ENCODE measurements around the gene ENC1. TPM values are rescaled to one million over a fixed set of nuclear protein-coding genes. Genes with fewer than 3 reads are reported as not detected.

Gene ENC1
- total and polyA plus RNA-seq, 2 of the 4 experiments (the other 2 are of a cell fraction) = 25.6 to 70.8 TPM

- H3K14ac ChIP-seq (replicated peaks; ENCODE audit: low read depth, low read length) = no peak overlapping the region
These were observed 28.5 kb downstream of the ENC1 start for GRCh38 chr5:74612045-74612444.

More at GRCh38 chr5:74612045-74612444, 28.5 kb downstream of the ENC1 start:
- no peak overlapping the region for H2BK120ac ChIP-seq (ENCODE audit: low read depth, low read length)
- H4K5ac ChIP-seq (ENCODE audit: low read depth, low read length) = no peak overlapping the region
- H4K8ac ChIP-seq (ENCODE audit: low read depth in 2 of 2, low read length in 2 of 2) = no peak overlapping the region
- no peak overlapping the region for H2BK5ac ChIP-seq (ENCODE audit: low read depth, low read length, poor library complexity, severe bottlenecking)
- no peak overlapping the region for H2AK5ac ChIP-seq (ENCODE audit: low read depth, low read length)
- ChIA-PET POLR2A (ENCODE audit: unreplicated experiment) (no interaction called here), CTCF (interaction anchor here (1.4 kb wide), 1 partner anchor 13 kb away, joined by 3 read pairs; no protein-coding TSS in a partner anchor)
- H3K4me2 ChIP-seq (ENCODE audit: low read depth, low read length) = no peak overlapping the region
- in situ Hi-C loops (cut with MboI; ENCODE audit: low sequenced_read_pairs) = no loop called here
- no CpG with 5 or more reads among the region's 3 CpGs for WGBS, 2 experiments (ENCODE audit: extremely low coverage in 2 of 2, insufficient read length in 1 of 2)
- H3K9me3 ChIP-seq (ENCODE audit: control insufficient read depth, insufficient read depth, low read length) = no peaks in the 10 kb centered on the region
- H3K4ac ChIP-seq (ENCODE audit: low read depth, low read length) = no peak overlapping the region
- no peaks in the 10 kb centered on the region for H3K4me1 ChIP-seq (ENCODE audit: control insufficient read depth, insufficient read depth, low read length)
- intact Hi-C loops (cut with micrococcal nuclease) = no loop called here
- H3K9ac ChIP-seq (ENCODE audit: low read depth, low read length) = no peak overlapping the region
- DNase-seq (no peak), ATAC-seq (ENCODE audit: low read depth) (no peak)
- H3K4me3 ChIP-seq (ENCODE audit: insufficient read depth, low read depth, low read length) = no peak overlapping the region
- BruUV-seq (replicated peaks) = no TSS peak
- TF ChIP-seq CEBPB (IDR thresholded peaks at IDR 0.05; ENCODE audit: low read depth, low read length) (no peak), POLR2A (IDR thresholded peaks at IDR 0.05; ENCODE audit: low read depth, low read length) (no peak), USF2 (IDR thresholded peaks at IDR 0.05; ENCODE audit: low read depth, low read length) (no peak), RFX5 (IDR thresholded peaks at IDR 0.05; ENCODE audit: low read depth, low read length) (no peak), MXI1 (IDR thresholded peaks at IDR 0.05; ENCODE audit: borderline replicate concordance, low read depth, low read length) (no peak), SMC3 (IDR thresholded peaks at IDR 0.05; ENCODE audit: low read depth, low read length) (no peak), CHD1 (IDR thresholded peaks at IDR 0.05; ENCODE audit: low read depth, low read length) (no peak), RCOR1 (IDR thresholded peaks at IDR 0.05; ENCODE audit: insufficient replicate concordance, low read length) (no peak), CTCF (conservative IDR thresholded peaks at IDR 0.05; ENCODE audit: low read depth, low read length) (no peak), MAZ (IDR thresholded peaks at IDR 0.05; ENCODE audit: borderline replicate concordance, low read depth, low read length) (no peak), BHLHE40 (IDR thresholded peaks at IDR 0.05; ENCODE audit: low read depth, low read length) (no peak), MAFK (IDR thresholded peaks at IDR 0.05; ENCODE audit: low read depth, low read length) (no peak), NFE2L2 (IDR thresholded peaks at IDR 0.05; ENCODE audit: low read depth, low read length) (no peak), RAD21 (IDR thresholded peaks at IDR 0.05; ENCODE audit: low read length) (no peak), FOS (IDR thresholded peaks at IDR 0.05; ENCODE audit: low read depth, low read length) (no peak)
- TF ChIP-seq, protein P1, sequence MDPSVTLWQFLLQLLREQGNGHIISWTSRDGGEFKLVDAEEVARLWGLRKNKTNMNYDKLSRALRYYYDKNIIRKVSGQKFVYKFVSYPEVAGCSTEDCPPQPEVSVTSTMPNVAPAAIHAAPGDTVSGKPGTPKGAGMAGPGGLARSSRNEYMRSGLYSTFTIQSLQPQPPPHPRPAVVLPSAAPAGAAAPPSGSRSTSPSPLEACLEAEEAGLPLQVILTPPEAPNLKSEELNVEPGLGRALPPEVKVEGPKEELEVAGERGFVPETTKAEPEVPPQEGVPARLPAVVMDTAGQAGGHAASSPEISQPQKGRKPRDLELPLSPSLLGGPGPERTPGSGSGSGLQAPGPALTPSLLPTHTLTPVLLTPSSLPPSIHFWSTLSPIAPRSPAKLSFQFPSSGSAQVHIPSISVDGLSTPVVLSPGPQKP (IDR thresholded peaks at IDR 0.05; ENCODE audit: borderline replicate concordance, low read depth, low read length) = no peak
- no peak overlapping the region for H2AFZ ChIP-seq (replicated peaks; ENCODE audit: low read length, poor library complexity)
- H2BK15ac ChIP-seq (ENCODE audit: low read depth, low read length) = no peak overlapping the region
- H3K79me1 ChIP-seq (ENCODE audit: low read depth in 1 of 2, low read length in 2 of 2) = no peaks in the 10 kb centered on the region
- H3K56ac ChIP-seq (ENCODE audit: extremely low read depth, insufficient read depth, low read length) = no peak overlapping the region
- no peak overlapping the region for H3K23ac ChIP-seq (ENCODE audit: low read depth, low read length)
- H4K20me1 ChIP-seq (ENCODE audit: insufficient read depth, low read length) = no peaks in the 10 kb centered on the region
- no peak overlapping the region for H2AK9ac ChIP-seq (replicated peaks; ENCODE audit: low read depth, low read length, poor library complexity)
- H3K27me3 ChIP-seq (ENCODE audit: control insufficient read depth, insufficient read depth, low read length) = peaks cover 9% of the 10 kb centered on the region
- no peak overlapping the region for H2BK20ac ChIP-seq (ENCODE audit: low read depth, low read length)
- H3K27ac ChIP-seq (ENCODE audit: insufficient read depth, low read length) = no peak overlapping the region
- no peaks in the 10 kb centered on the region for H3K9me1 ChIP-seq (ENCODE audit: insufficient read depth, low read length)
- H3K36me3 ChIP-seq (ENCODE audit: control insufficient read depth, insufficient read depth, low read length) = no peaks in the 10 kb centered on the region
- dilution Hi-C loops (cut with HindIII; ENCODE audit: low sequenced_read_pairs, unreplicated experiment) = no loop called here
- H3K18ac ChIP-seq (ENCODE audit: low read depth, low read length) = no peak overlapping the region
- no peak overlapping the region for H4K91ac ChIP-seq (ENCODE audit: insufficient read depth, low read depth, low read length)

Data from IMR-90 (cell line).